OCI-LY7 (cell line): Measurements from ENCODE around the gene ACTL7B.

ENCODE experiments used
- EZH2phosphoT487 ChIP-seq: fragments of 200-600 bp; sonication (generic); IDR thresholded peaks from 2 replicates; pipeline ENCODE4 v1.6.1; 2018; ENCODE audit warnings: low read depth, borderline replicate concordance, mild to moderate bottlenecking, mixed run types, antibody characterized with exemption, low read length, moderate library complexity, mixed read lengths
- TF ChIP-seq, protein P1 (sequence below): fragments of 200-600 bp; sonication (generic); conservative IDR thresholded peaks from 2 replicates; pipeline ENCODE4 v1.5.1; 2014; ENCODE audit warnings: mild to moderate bottlenecking, antibody characterized with exemption, low read length, moderate library complexity, mixed read lengths

DNA sequence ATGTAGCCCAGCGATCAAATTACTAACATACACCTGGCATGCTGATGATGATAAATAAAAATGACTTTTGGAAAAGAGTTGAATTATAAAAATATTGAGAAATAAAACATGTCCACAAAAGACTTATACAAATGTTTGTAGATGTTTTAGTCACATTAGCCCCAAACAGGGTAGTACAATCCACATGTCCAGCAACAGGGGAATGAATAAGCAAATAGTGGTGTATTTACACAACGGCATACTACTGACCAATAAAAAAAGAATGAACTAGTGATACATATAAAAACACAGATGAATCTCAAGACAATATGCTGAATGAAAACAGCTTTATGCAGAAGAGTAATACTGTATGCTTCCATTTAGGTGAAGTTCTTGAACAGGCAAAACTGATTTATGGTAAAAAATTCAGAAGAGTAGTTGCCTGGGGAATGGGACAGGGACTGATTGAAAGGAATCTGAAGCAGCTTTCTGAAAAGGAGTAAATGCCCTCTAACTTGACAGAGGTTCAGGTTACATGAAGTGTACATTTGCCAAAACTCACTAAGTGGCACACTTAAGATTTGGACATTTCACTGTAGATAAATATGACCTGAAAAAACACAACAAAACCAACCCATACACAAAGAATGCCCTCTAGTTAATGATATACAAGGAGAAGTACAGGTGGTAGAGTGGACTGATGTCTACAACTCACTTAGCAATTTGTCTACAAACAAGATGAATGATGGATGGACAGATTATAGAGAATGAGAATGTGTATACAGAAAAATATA, 41.7 kb upstream of the ACTL7B start:
- TF ChIP-seq EZH2phosphoT487, result no peak
- TF ChIP-seq, protein P1, sequence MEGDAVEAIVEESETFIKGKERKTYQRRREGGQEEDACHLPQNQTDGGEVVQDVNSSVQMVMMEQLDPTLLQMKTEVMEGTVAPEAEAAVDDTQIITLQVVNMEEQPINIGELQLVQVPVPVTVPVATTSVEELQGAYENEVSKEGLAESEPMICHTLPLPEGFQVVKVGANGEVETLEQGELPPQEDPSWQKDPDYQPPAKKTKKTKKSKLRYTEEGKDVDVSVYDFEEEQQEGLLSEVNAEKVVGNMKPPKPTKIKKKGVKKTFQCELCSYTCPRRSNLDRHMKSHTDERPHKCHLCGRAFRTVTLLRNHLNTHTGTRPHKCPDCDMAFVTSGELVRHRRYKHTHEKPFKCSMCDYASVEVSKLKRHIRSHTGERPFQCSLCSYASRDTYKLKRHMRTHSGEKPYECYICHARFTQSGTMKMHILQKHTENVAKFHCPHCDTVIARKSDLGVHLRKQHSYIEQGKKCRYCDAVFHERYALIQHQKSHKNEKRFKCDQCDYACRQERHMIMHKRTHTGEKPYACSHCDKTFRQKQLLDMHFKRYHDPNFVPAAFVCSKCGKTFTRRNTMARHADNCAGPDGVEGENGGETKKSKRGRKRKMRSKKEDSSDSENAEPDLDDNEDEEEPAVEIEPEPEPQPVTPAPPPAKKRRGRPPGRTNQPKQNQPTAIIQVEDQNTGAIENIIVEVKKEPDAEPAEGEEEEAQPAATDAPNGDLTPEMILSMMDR, result no peak
